Measurements from ENCODE around the gene ARHGAP26.
A peak's percentile ranks its signal among the peaks of the same experiment; 100 is the strongest.

Gene ARHGAP26

DNA sequence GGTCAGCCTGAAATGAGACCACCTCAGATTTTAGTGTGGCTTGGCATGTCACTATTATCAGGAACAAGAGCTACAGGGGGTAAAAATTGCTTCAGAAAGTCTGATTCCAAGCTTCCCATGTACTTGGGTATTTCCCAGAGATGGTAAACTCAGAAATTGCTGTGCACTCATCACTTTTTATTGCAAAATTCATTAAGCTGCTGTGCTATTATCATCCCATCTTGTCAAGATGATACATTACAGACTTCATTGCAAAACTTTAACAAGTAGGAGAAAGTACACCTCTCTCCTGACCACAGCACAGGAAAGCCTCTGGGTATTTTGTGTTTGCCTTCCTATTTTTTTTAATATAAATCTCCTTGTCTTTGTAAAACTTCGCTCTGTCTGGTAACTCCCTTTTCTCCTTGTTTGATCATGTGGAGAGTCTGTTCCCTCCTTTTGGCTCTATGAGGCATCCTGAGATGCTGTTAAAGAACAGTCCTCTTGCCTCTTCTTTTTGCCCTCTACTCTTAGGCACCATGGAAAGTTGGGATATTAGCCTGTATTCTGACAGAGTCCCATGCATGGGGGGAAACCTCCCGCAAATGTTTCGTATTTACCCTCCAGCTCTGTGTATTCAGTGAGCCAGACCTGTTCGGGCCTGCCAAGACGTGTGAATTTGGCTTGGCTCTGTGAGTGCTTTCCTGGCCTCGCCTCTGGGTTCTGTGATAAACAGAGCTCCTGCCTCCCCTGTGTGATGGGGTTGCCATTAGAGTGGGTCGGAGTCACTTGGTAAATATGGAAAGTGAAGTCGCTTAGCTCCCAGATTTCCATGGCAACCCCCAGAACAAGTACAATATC lies 372.6 kb downstream of the ARHGAP26 start:
- TF ChIP-seq, protein P1, sequence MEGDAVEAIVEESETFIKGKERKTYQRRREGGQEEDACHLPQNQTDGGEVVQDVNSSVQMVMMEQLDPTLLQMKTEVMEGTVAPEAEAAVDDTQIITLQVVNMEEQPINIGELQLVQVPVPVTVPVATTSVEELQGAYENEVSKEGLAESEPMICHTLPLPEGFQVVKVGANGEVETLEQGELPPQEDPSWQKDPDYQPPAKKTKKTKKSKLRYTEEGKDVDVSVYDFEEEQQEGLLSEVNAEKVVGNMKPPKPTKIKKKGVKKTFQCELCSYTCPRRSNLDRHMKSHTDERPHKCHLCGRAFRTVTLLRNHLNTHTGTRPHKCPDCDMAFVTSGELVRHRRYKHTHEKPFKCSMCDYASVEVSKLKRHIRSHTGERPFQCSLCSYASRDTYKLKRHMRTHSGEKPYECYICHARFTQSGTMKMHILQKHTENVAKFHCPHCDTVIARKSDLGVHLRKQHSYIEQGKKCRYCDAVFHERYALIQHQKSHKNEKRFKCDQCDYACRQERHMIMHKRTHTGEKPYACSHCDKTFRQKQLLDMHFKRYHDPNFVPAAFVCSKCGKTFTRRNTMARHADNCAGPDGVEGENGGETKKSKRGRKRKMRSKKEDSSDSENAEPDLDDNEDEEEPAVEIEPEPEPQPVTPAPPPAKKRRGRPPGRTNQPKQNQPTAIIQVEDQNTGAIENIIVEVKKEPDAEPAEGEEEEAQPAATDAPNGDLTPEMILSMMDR (IDR thresholded peaks at IDR 0.05) = no peak
- no peak overlapping the region for H3K4me3 ChIP-seq (ENCODE audit: low read depth in 1 of 2, low read length in 1 of 2)
- H3K27ac ChIP-seq = no peak overlapping the region

DNA sequence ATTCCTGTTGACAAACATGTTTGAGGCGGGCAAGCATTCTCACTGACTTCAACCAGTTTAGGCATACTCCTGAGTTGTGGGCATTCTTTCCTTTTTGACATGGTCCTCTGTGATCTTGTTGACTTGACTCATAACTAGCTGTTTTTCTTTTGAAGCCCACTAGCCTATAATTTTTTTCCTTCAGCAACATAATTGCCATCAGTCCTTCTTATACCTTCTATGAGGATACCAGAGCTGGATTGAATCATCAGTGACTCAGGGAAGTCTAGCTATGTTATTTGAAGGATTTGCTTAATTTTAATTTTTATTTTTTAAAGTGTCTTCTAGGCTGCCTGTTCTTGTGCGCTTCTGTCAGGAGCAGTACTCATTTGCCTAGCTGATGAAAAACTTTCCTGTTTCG lies 373.8 kb downstream of the ARHGAP26 start:
- no peak overlapping the region for H3K27ac ChIP-seq
- TF ChIP-seq, protein P1 (IDR thresholded peaks at IDR 0.05) = no peak
- peaks cover 9 to 16% of the 10 kb centered on the region in 2 experiments for H3K4me1 ChIP-seq (ENCODE audit: control insufficient read depth in 1 of 2, insufficient read depth in 1 of 2, low read depth in 1 of 2, low read length in 1 of 2)

More for the DNA sequence above, 372.6 kb downstream of the ARHGAP26 start:
- Histone ChIP-seq H3K9me3 (no peaks in the 10 kb centered on the region), H3K36me3 (peaks cover 24% of the 10 kb centered on the region), H3K27me3 (no peaks in the 10 kb centered on the region), H3K4me1 (ENCODE audit: control insufficient read depth in 1 of 2, insufficient read depth in 1 of 2, low read depth in 1 of 2, low read length in 1 of 2) (peaks cover 9 to 16% of the 10 kb centered on the region in 2 experiments)

DNA sequence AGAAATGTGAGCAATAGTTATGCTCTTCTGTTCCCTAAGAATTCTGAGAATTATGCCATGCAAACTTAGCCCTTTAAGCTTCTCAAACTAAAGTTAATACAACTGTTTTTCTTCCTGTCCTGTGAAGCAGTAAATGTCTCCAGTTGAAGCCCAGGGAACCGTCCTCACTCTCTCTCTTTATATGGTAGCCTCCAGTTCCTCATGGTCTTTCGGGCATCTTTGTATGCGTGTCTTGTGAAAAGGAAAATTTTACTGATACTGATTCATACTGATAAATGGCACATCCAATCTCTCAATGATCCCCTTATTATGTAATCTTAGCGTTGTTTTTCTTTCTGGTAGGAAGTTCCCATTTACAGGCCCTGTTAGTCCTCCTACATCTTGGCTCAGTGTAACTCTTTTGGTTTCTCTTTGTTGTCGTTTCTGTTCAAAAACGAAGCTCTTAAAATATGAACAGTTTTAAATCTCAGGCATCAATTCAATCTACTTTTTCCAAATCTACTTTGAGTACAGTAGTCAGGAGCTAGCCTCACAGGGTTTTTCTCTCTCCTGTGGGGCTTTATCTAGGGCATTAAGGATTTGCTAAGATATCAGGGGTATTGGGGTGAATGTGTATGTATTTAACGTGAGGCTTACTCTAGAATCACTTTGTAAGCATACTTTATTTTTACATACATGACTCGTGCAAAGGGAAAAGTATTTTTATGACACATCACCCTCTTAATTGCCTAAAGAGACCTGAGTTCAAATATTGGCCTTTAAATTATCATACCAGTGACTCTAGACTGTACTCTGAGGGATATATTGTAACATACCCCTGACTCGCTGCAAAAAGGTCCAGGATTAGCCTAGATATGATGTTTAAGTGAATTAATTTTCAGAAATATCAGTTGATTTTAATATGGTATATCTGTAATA lies 375.3 kb downstream of the ARHGAP26 start:
- Histone ChIP-seq H3K27me3 (no peaks in the 10 kb centered on the region), H3K36me3 (peaks cover 35% of the 10 kb centered on the region), H3K27ac (peak overlapping the region; percentile 40), H3K4me1 (ENCODE audit: control insufficient read depth in 1 of 2, insufficient read depth in 1 of 2, low read depth in 1 of 2, low read length in 1 of 2) (peaks cover 9 to 16% of the 10 kb centered on the region in 2 experiments), H3K9me3 (no peaks in the 10 kb centered on the region), H3K4me3 (ENCODE audit: low read depth in 1 of 2, low read length in 1 of 2) (no peak overlapping the region)
- TF ChIP-seq, protein P1 (IDR thresholded peaks at IDR 0.05) = no peak

More for the DNA sequence above, 373.8 kb downstream of the ARHGAP26 start:
- H3K9me3 ChIP-seq = no peaks in the 10 kb centered on the region
- peaks cover 28% of the 10 kb centered on the region for H3K36me3 ChIP-seq
- H3K27me3 ChIP-seq = no peaks in the 10 kb centered on the region
- H3K4me3 ChIP-seq (ENCODE audit: low read depth in 1 of 2, low read length in 1 of 2) = no peak overlapping the region

DNA sequence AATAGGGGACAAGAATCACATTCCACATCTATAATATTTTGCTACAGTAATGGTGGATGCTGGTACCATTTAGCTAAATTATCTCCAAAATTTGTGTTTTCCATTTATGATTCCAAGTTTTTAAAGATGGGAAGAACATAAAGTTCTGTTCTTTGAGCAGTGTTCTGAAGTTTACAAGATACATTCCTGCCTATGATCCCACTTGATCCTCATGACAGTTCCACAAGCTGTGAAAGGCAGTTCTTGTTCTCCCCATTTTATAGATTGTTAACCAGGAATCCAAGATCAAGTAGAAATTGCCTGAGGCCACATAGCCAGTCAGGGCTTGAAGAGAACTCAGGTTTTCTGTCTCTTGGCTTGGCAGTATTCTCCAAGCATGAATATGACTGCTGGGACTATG lies 376.0 kb downstream of the ARHGAP26 start:
- H3K4me1 ChIP-seq (ENCODE audit: control insufficient read depth in 1 of 2, insufficient read depth in 1 of 2, low read depth in 1 of 2, low read length in 1 of 2) = peaks cover 8 to 10% of the 10 kb centered on the region in 2 experiments

DNA sequence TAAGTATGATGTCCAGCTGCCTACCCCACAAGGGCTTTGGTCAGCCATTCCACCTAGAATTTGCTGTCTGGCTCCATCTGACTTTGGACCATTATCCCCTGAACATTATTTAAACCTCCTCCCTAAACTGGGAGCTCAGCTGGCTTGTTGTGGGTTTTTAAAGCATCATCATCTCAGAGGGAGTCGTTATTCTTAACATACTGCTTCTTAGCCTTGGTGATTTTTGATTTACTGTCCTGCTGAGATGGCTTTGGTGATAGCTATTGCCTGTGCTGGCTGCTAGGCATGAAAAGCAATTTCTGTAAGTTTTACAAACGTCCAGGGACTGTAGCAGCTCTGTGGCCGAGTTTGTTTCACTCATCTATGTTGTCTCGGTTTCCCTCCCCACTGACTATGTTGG lies 377.2 kb downstream of the ARHGAP26 start:
- H3K4me1 ChIP-seq (ENCODE audit: control insufficient read depth in 1 of 2, insufficient read depth in 1 of 2, low read depth in 1 of 2, low read length in 1 of 2) = no peaks in the 10 kb centered on the region
- TF ChIP-seq, protein P1 (IDR thresholded peaks at IDR 0.05) = no peak
- no peak overlapping the region for H3K4me3 ChIP-seq (ENCODE audit: low read depth in 1 of 2, low read length in 1 of 2)

More for the DNA sequence above, 376.0 kb downstream of the ARHGAP26 start:
- H3K9me3 ChIP-seq = no peaks in the 10 kb centered on the region
- H3K27ac ChIP-seq = no peak overlapping the region
- TF ChIP-seq, protein P1 (IDR thresholded peaks at IDR 0.05) = no peak
- no peak overlapping the region for H3K4me3 ChIP-seq (ENCODE audit: low read depth in 1 of 2, low read length in 1 of 2)
- H3K36me3 ChIP-seq = peaks cover 40% of the 10 kb centered on the region
- no peaks in the 10 kb centered on the region for H3K27me3 ChIP-seq

More for the DNA sequence above, 377.2 kb downstream of the ARHGAP26 start:
- no peaks in the 10 kb centered on the region for H3K27me3 ChIP-seq
- H3K9me3 ChIP-seq = no peaks in the 10 kb centered on the region
- H3K36me3 ChIP-seq = peaks cover 47% of the 10 kb centered on the region
- H3K27ac ChIP-seq = no peak overlapping the region

All from neutrophil (primary cell).